Measurements from ENCODE around the gene CRKL.
A peak's percentile ranks its signal among the peaks of the same experiment; 100 is the strongest.
"Not testable (repeated sequence)": the region's sequence is repeated elsewhere in the genome, so short reads cannot be mapped to it uniquely, and the experiment has no call there.

The CRKL gene

GRCh38 chr22:20967697-20968211 is 50.5 kb downstream of the CRKL start:
- DNase-seq (ENCODE audit: low spot score): no peak

- no peak for DNase-seq (ENCODE audit: low spot score)
Observed at GRCh38 chr22:20968281-20968977, 51.2 kb downstream of the CRKL start.

GRCh38 chr22:20970939-20971657 is 53.9 kb downstream of the CRKL start:
- no peak for DNase-seq (ENCODE audit: low spot score)

- not testable (repeated sequence) for DNase-seq (ENCODE audit: low spot score)
Observed at GRCh38 chr22:20972014-20972694, 54.9 kb downstream of the CRKL start.

GRCh38 chr22:20972933-20973577 is 55.8 kb downstream of the CRKL start:
- no peak for DNase-seq (ENCODE audit: low spot score)

GRCh38 chr22:20973634-20974286 is 56.6 kb downstream of the CRKL start:
- no peak for DNase-seq (ENCODE audit: low spot score)

- DNase-seq (ENCODE audit: low spot score): no peak
Observed at GRCh38 chr22:20974336-20974955, 57.2 kb downstream of the CRKL start.

- DNase-seq (ENCODE audit: low spot score): no peak
Observed at GRCh38 chr22:20975541-20976290, 58.5 kb downstream of the CRKL start.

- no peak for DNase-seq (ENCODE audit: low spot score)
Observed at GRCh38 chr22:20976291-20976877, 59.2 kb downstream of the CRKL start.

GRCh38 chr22:20977019-20977418 is 59.8 kb downstream of the CRKL start:
- DNase-seq (ENCODE audit: low spot score): no peak

GRCh38 chr22:20977516-20978170 is 60.4 kb downstream of the CRKL start:
- DNase-seq (ENCODE audit: low spot score): no peak

- DNase-seq (ENCODE audit: low spot score): no peak
Observed at GRCh38 chr22:20978419-20978818, 61.2 kb downstream of the CRKL start.

- DNase-seq (ENCODE audit: low spot score): peak; percentile 40
Observed at GRCh38 chr22:20979243-20979809, 62.1 kb downstream of the CRKL start.

GRCh38 chr22:20979940-20980453 is 62.8 kb downstream of the CRKL start:
- no peak for DNase-seq (ENCODE audit: low spot score)

GRCh38 chr22:20980523-20980922 is 63.3 kb downstream of the CRKL start:
- DNase-seq (ENCODE audit: low spot score): no peak

- DNase-seq (ENCODE audit: low spot score): no peak
Observed at GRCh38 chr22:20980938-20981722, 63.9 kb downstream of the CRKL start.

- peak; percentile 69 for DNase-seq (ENCODE audit: low spot score)
Observed at GRCh38 chr22:20981787-20982562, 64.8 kb downstream of the CRKL start, which contains the start of gene LZTR1. Gene LZTR1, plus strand, starts transcription at chr22:20982297. Its CDS starts 75 bp downstream, at chr22:20982372.

Measured in CD4-positive, alpha-beta T cell treated with Interleukin-2 at 100 ng/mL for 4 hours (primary cell).